Right lobe of liver (tissue), 4 donors: ENCODE data around the gene NR5A2.

Experiments used
- POLR2A ChIP-seq: fragments of 450-650 bp; IDR thresholded peaks from one replicate; pipeline ENCODE4 v1.6.1; 2017; ENCODE audit warnings: antibody characterized with exemption, mild to moderate bottlenecking
- TF ChIP-seq, protein P1 (sequence below), 4 donors: fragments of 200-600 bp in 3 of 4; fragments of 450-650 bp in 1 of 4; IDR thresholded peaks; one replicate each; pipeline versions ENCODE4 v1.5.1 to v1.8.0; 2016 to 2022; ENCODE audit warnings: antibody characterized with exemption in 4 of 4, mild to moderate bottlenecking in 2 of 4
- donor health status: DM: no; HTN: no; CAD: no.
- donor health status: DM: no; HTN: no; CAD: no.
- donor health status: DM: no; HTN: yes; CAD: no.

DNA sequence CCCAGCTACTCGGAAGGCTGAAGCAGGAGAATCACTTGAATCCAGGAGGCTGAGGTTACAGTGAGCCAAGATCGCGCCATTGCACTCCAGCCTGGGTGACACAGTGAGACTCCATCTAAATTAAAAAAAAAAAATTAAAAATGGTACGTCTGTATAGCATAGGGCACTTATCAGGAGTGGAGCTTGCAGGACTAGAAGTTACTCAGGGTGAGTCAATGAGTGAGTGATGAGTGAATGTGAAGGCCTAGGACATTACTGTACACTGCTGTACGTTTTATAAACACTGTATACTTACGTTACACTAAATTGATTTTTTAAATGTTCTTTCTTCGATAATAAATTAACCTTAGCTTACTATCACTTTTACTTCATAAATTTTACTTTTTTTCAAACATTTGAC lies 183.6 kb downstream of the NR5A2 start:
- no peak for TF ChIP-seq POLR2A
- TF ChIP-seq, protein P1, sequence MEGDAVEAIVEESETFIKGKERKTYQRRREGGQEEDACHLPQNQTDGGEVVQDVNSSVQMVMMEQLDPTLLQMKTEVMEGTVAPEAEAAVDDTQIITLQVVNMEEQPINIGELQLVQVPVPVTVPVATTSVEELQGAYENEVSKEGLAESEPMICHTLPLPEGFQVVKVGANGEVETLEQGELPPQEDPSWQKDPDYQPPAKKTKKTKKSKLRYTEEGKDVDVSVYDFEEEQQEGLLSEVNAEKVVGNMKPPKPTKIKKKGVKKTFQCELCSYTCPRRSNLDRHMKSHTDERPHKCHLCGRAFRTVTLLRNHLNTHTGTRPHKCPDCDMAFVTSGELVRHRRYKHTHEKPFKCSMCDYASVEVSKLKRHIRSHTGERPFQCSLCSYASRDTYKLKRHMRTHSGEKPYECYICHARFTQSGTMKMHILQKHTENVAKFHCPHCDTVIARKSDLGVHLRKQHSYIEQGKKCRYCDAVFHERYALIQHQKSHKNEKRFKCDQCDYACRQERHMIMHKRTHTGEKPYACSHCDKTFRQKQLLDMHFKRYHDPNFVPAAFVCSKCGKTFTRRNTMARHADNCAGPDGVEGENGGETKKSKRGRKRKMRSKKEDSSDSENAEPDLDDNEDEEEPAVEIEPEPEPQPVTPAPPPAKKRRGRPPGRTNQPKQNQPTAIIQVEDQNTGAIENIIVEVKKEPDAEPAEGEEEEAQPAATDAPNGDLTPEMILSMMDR (IDR thresholded peaks at IDR 0.05) = no peak
